Gastrocnemius medialis (tissue), 4 donors: ENCODE results near the gene GABBR2.

Source experiments
- CTCF ChIP-seq, 5 experiments: fragments of 450-650 bp in 3 of 5; fragments of 200-600 bp in 2 of 5; sonication (generic) in 2 of 5; IDR thresholded peaks in 4 of 5; conservative IDR thresholded peaks in 1 of 5; 1 replicate in 4 of 5; 2 replicates in 1 of 5; pipeline ENCODE4 v1.5.1; 2016 to 2019; ENCODE audit warnings: antibody characterized with exemption in 5 of 5, mild to moderate bottlenecking in 3 of 5, moderate library complexity in 3 of 5
- POLR2A ChIP-seq, 2 donors: fragments of 450-650 bp; IDR thresholded peaks; one replicate each; pipeline ENCODE4 v1.6.1; 2017; ENCODE audit warnings: antibody characterized with exemption in 2 of 2, mild to moderate bottlenecking in 2 of 2, moderate library complexity in 2 of 2

DNA sequence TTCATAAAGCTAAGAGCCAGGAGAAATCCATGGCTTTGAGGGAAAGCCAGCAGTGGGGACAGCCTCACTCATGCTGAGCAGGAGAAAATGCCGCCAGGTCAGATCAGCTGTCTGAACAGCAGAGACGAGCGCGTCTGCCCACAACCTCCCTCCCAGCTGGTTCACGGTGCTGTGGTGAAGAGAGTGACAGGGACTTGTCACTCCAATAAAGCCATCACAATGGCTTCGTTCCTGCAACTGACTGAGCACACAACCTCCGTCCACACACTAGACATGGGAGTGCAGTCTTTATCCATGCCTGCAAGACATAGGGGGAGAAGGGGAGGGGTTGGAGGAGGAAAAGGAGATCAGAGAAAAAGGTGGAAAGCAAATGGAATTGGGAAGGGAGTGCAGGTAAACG, 206.9 kb downstream of the GABBR2 start:
- TF ChIP-seq CTCF (IDR thresholded peaks at IDR 0.05 in 4 of 5, conservative IDR thresholded peaks at IDR 0.05 in 1 of 5) (no peak), POLR2A (IDR thresholded peaks at IDR 0.05) (no peak)
